ENCODE measurements around the gene MUSK. TPM values are rescaled to one million over a fixed set of nuclear protein-coding genes. Genes with fewer than 3 reads are reported as not detected.

The MUSK gene
- total RNA-seq, 1 donor from 2014 or later: not detected

- DNase-seq (ENCODE audit: low spot score): no peak
Measured at GRCh38 chr9:110850401-110851135, 182.0 kb downstream of the MUSK start.

Other genes with a start within 250 kb of the MUSK start
- 359 TPM for gene SVEP1, start 89.0 kb upstream of the MUSK start, total RNA-seq